Measurements from ENCODE around the gene STXBP1. TPM values are rescaled to one million over a fixed set of nuclear protein-coding genes. Genes with fewer than 3 reads are reported as not detected.

The STXBP1 gene
- polyA plus RNA-seq, 1 donor from 2014 or later, result 0.33 TPM

GRCh38 chr9:127680226-127680625, 68.1 kb downstream of the STXBP1 start:
- Mint-ChIP-seq H3K9me3 (no peaks in the 10 kb centered on the region), H3K27me3 (peaks cover 8% of the 10 kb centered on the region), H3K36me3 (no peaks in the 10 kb centered on the region), H3K4me1 (no peaks in the 10 kb centered on the region), H3K27ac (no peak overlapping the region), H3K4me3 (peak overlapping the region in 1 of 4 donors; percentile 45)

DNA sequence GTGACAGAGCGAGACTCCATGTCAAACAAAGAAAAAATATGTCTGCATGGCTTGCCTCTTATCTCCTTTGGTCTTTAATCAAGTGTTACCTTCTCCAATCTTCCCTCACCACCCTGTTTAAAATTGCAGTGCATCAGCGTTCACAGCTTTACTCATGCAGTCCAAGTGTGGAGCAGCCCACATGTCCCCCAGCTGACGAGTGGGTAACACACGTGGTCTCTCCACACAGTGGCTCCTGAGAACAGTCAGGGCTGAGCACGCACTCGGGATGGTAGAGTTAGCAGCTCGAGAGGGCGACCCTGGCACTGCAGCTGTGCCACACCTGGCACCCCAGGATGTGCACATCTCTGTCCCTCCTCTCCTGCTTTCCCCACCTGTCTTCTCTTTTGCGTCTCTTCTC, 68.8 kb downstream of the STXBP1 start:
- H3K27ac Mint-ChIP-seq, result no peak overlapping the region
- H3K36me3 Mint-ChIP-seq, result no peaks in the 10 kb centered on the region
- H3K4me3 Mint-ChIP-seq, result no peak overlapping the region
- H3K9me3 Mint-ChIP-seq, result no peaks in the 10 kb centered on the region
- H3K4me1 Mint-ChIP-seq, result no peaks in the 10 kb centered on the region
- H3K27me3 Mint-ChIP-seq, result peaks cover 8% of the 10 kb centered on the region

DNA sequence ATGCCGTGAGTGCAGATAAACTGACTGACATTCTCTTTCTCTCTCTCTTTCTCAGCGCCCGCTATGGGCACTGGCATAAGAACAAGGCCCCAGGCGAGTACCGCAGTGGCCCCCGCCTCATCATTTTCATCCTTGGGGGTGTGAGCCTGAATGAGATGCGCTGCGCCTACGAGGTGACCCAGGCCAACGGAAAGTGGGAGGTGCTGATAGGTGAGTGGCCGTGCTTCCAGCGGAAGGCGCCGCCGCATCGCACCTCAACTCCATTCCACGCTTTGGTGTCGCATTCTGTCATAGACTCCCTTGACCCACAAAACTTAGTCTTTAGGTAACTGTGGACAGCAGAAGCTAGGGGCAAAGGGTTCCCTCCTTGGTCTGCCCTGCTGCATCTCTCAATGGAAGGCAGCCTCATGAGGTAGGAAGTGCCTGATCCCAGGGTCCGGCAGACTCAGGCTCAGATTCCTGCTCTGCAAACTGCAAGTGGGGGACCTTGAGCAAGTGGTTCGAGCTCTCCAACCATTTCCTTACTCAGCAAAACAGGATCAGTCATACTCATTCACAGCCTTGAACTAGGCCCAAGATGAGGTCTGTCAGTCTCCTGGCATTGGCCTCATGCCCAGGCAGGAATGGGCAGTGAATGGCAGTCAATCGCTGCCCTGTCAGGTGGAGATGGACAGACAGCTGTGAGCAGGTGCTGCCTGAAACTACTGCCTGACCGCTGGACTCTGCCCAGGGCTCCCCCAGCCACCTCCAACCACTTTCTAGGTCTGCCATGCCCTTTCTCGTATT, 70.5 kb downstream of the STXBP1 start:
- Mint-ChIP-seq H3K36me3 (peaks cover 2% of the 10 kb centered on the region), H3K4me3 (no peak overlapping the region), H3K9me3 (no peaks in the 10 kb centered on the region), H3K27ac (peak overlapping the region in 1 of 3 donors; percentile 3), H3K27me3 (peaks cover 8% of the 10 kb centered on the region), H3K4me1 (no peaks in the 10 kb centered on the region)

DNA sequence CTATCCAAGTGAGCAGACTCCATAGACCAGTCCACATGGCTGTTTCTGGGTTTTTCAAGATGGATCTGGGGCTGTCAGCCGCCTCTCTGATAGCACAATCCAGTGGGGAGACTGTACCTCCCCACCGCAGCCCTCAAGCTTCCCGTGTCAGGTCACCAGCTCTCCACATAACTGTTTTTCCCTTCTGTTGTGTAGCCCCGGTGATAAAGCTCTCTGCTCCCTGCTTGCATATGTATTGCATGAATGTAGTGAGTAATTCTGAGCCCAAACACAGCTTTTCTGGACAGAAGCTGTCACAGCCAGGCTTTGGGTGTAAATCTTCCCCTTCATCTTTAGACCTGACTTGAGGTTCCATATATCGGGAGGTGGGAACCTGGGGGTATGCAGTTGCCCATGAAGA, 71.6 kb downstream of the STXBP1 start:
- H3K4me3 Mint-ChIP-seq, result no peak overlapping the region
- H3K4me1 Mint-ChIP-seq, result no peaks in the 10 kb centered on the region
- H3K27ac Mint-ChIP-seq, result no peak overlapping the region
- H3K9me3 Mint-ChIP-seq, result no peaks in the 10 kb centered on the region
- peaks cover 2% of the 10 kb centered on the region for H3K36me3 Mint-ChIP-seq
- H3K27me3 Mint-ChIP-seq, result peaks cover 8% of the 10 kb centered on the region

DNA sequence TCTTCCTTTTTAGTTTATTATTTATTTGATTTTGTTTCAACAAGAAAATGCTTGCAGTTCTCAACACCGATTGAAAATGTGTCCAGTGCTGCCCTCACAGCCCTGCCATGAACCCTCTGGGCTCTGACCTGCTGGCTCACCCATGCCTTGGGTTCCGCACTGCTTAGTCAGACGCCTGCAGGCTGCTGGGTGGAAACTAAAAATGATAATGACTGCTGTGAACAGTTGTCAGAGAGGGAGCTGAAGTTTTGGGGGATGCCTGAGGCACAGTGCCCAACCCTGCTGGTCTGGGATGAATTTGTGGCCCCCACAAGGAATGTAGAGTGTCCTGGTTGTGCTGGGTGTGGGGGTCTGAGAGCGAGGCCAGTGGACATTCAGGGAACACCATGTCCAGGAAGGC, 72.5 kb downstream of the STXBP1 start:
- no peak overlapping the region for H3K27ac Mint-ChIP-seq
- H3K4me1 Mint-ChIP-seq, result no peaks in the 10 kb centered on the region
- no peaks in the 10 kb centered on the region for H3K9me3 Mint-ChIP-seq
- H3K27me3 Mint-ChIP-seq, result peaks cover 8% of the 10 kb centered on the region
- peaks cover 2% of the 10 kb centered on the region for H3K36me3 Mint-ChIP-seq
- no peak overlapping the region for H3K4me3 Mint-ChIP-seq

DNA sequence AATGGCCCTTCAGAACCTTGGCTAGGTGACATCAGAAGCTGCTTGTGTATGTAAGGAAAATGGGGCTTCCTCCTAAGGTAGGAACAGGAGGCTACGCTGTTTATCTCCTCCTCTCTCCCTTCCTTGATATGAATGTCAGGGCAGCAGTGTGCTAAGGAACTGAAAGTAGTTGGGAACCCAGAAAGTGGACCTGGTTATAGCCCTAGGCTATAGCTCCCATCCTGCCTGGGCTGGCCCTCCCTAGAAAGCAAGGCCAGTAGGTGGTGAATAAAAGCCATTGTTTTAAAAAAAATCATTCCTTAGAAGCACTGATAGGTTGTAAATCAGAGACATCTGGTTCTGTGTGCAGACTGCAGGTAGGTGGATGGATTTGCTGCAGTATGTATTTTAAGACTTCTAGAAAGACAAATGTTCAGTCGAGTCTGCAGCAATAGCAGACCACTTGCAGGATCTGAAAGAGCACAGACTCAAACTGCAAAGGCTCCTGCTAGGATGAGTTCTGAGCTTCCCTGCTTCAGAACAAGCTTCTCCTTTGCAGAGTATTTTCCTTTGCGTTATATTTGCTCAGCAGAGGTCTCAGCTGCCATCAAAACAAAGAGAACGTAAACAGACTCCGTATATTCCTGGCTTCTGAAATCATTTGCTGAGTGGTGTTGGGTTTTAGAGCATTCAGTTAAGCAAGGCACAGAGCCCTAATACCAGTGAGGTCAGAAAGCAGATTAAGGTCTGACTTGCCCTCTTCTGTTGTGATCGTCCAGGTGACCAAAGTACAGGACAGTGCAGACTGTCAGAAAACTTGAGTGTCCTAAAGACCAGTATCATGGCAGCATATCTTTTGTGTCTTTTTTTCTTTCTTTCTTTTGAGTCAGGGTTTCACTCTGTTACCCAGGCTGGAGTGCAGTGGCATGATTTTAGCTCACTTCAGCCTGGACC, 74.7 kb downstream of the STXBP1 start:
- Mint-ChIP-seq H3K4me3 (no peak overlapping the region), H3K9me3 (no peaks in the 10 kb centered on the region), H3K36me3 (peaks cover 2% of the 10 kb centered on the region), H3K27me3 (peaks cover 4% of the 10 kb centered on the region), H3K27ac (no peak overlapping the region), H3K4me1 (no peaks in the 10 kb centered on the region)

- no peaks in the 10 kb centered on the region for H3K9me3 Mint-ChIP-seq
- H3K4me1 Mint-ChIP-seq, result no peaks in the 10 kb centered on the region
- no peak overlapping the region for H3K4me3 Mint-ChIP-seq
- peaks cover 4% of the 10 kb centered on the region for H3K27me3 Mint-ChIP-seq
- H3K36me3 Mint-ChIP-seq, result peaks cover 2% of the 10 kb centered on the region
- H3K27ac Mint-ChIP-seq, result no peak overlapping the region
Observed at GRCh38 chr9:127689329-127690000, 77.4 kb downstream of the STXBP1 start.

- H3K36me3 Mint-ChIP-seq, result peaks cover 2% of the 10 kb centered on the region
- peak overlapping the region in 1 of 3 donors; percentile 71 for H3K27ac Mint-ChIP-seq
- H3K27me3 Mint-ChIP-seq, result no peaks in the 10 kb centered on the region
- H3K9me3 Mint-ChIP-seq, result no peaks in the 10 kb centered on the region
- no peaks in the 10 kb centered on the region for H3K4me1 Mint-ChIP-seq
- no peak overlapping the region for H3K4me3 Mint-ChIP-seq
Observed at GRCh38 chr9:127690735-127691134, 78.7 kb downstream of the STXBP1 start.

DNA sequence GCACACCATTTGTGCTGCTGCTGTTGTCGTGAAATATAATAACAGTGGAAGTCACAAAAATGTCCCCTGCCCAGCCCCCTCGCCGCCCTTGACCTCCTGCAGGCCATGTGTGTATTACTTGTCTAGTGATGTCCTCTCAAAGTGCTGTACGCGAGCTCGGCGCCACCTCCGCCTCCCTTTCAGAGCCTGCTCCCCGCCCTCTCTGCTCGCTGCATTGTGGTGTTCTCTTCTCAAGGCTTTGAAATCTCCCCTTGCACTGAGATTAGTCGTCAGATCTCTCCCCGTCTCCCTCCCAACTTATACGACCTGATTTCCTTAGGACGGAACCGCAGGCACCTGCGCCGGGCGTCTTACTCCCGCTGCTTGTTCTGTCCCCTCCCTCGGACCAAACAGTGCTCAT, 80.0 kb downstream of the STXBP1 start:
- H3K36me3 Mint-ChIP-seq, result no peaks in the 10 kb centered on the region
- no peak overlapping the region for H3K4me3 Mint-ChIP-seq
- H3K27ac Mint-ChIP-seq, result peak overlapping the region in 1 of 3 donors; percentile 24
- H3K9me3 Mint-ChIP-seq, result no peaks in the 10 kb centered on the region
- H3K4me1 Mint-ChIP-seq, result no peaks in the 10 kb centered on the region
- H3K27me3 Mint-ChIP-seq, result no peaks in the 10 kb centered on the region

GRCh38 chr9:127693143-127693542, 81.1 kb downstream of the STXBP1 start:
- Mint-ChIP-seq H3K36me3 (no peaks in the 10 kb centered on the region), H3K4me1 (no peaks in the 10 kb centered on the region), H3K27ac (no peak overlapping the region), H3K27me3 (no peaks in the 10 kb centered on the region), H3K9me3 (no peaks in the 10 kb centered on the region), H3K4me3 (no peak overlapping the region)

DNA sequence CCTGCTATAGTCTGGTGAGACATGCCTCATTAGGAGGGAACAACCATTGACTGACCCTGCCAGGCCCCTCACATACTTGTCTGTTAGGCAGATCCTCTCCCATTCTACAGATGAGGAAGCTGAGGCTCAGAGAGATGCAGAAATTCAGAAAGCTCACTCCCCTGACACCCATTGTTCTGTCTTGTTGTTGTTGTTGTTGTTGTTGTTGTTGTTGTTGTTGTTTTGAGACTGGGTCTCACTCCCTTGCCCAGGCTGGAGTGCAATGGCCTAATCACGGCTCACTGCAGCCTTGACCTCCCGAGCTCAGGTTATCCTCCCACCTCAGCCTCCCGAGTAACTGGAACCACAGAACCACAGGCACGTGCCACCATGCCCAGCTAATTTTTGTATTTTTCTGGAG, 81.6 kb downstream of the STXBP1 start:
- Mint-ChIP-seq H3K27ac (no peak overlapping the region), H3K36me3 (no peaks in the 10 kb centered on the region), H3K27me3 (no peaks in the 10 kb centered on the region), H3K9me3 (no peaks in the 10 kb centered on the region), H3K4me1 (no peaks in the 10 kb centered on the region), H3K4me3 (no peak overlapping the region)

GRCh38 chr9:127694890-127695720, 83.0 kb downstream of the STXBP1 start:
- Mint-ChIP-seq H3K27me3 (no peaks in the 10 kb centered on the region), H3K27ac (no peak overlapping the region), H3K9me3 (no peaks in the 10 kb centered on the region), H3K4me3 (no peak overlapping the region), H3K36me3 (no peaks in the 10 kb centered on the region), H3K4me1 (peaks cover 5 to 8% (median 7%) of the 10 kb centered on the region in 3 donors)

GRCh38 chr9:127697575-127697974, 85.5 kb downstream of the STXBP1 start:
- peak overlapping the region in 2 of 4 donors; percentile 18 to 24 for H3K4me3 Mint-ChIP-seq
- peaks cover 5 to 8% (median 7%) of the 10 kb centered on the region in 3 donors for H3K4me1 Mint-ChIP-seq
- H3K27ac Mint-ChIP-seq, result peak overlapping the region in 1 of 3 donors; percentile 3
- H3K36me3 Mint-ChIP-seq, result no peaks in the 10 kb centered on the region
- H3K27me3 Mint-ChIP-seq, result no peaks in the 10 kb centered on the region
- H3K9me3 Mint-ChIP-seq, result no peaks in the 10 kb centered on the region

GRCh38 chr9:127698386-127698785, 86.3 kb downstream of the STXBP1 start:
- Mint-ChIP-seq H3K27ac (no peak overlapping the region), H3K9me3 (no peaks in the 10 kb centered on the region), H3K27me3 (no peaks in the 10 kb centered on the region), H3K4me3 (no peak overlapping the region), H3K4me1 (peaks cover 5 to 8% (median 7%) of the 10 kb centered on the region in 3 donors), H3K36me3 (no peaks in the 10 kb centered on the region)

Measured in IgD-negative memory B cell (primary cell).